HEK293T (cell line): Measurements from ENCODE around the gene NECTIN1.
"Not testable (repeated sequence)": the region's sequence is repeated elsewhere in the genome, so short reads cannot be mapped to it uniquely, and the experiment has no call there.

Experiments
- CTCF ChIA-PET: fragments of 350-600 bp; formaldehyde crosslinking; extraction: SDS; loops from one replicate; lab custom pipeline; 2021; ENCODE audit warnings: antibody characterized with exemption, inconsistent platforms; lab: Yijun Ruan, JAX
- POLR2A ChIA-PET: fragments of 350-600 bp; formaldehyde crosslinking; extraction: SDS; loops from one replicate; lab custom pipeline; 2020; ENCODE audit warnings: antibody characterized with exemption, inconsistent platforms; lab: Yijun Ruan, JAX
- DNase-seq: peaks from one replicate; pipeline ENCODE4 v3.0.0; 2012; ENCODE audit warnings: mixed read lengths; ENCODE audit errors: extremely low spot score
- ARNT ChIP-seq: fragments of 450-650 bp; IDR thresholded peaks from 2 replicates; pipeline ENCODE4 v1.6.1; 2017; ENCODE audit warnings: mild to moderate bottlenecking
- BHLHE40 ChIP-seq: fragments of 450-650 bp; IDR thresholded peaks from 2 replicates; pipeline ENCODE4 v1.6.1; 2016; ENCODE audit warnings: mild to moderate bottlenecking, moderate library complexity, borderline replicate concordance
- CTBP1 ChIP-seq: fragments of 450-650 bp; IDR thresholded peaks from 2 replicates; pipeline ENCODE4 v1.6.1; 2016; ENCODE audit warnings: borderline replicate concordance
- ELF4 ChIP-seq: fragments of 450-650 bp; IDR thresholded peaks from 2 replicates; pipeline ENCODE4 v1.6.1; 2017; ENCODE audit warnings: antibody characterized with exemption
- FOXA1 ChIP-seq: fragments of 450-650 bp; IDR thresholded peaks from 2 replicates; pipeline ENCODE4 v1.6.1; 2016; ENCODE audit warnings: mild to moderate bottlenecking
- FOXK2 ChIP-seq: fragments of 450-650 bp; IDR thresholded peaks from 2 replicates; pipeline ENCODE4 v1.6.1; 2016; ENCODE audit warnings: mild to moderate bottlenecking
- FOXM1 ChIP-seq: fragments of 450-650 bp; IDR thresholded peaks from 2 replicates; pipeline ENCODE4 v1.6.1; 2017; ENCODE audit warnings: mild to moderate bottlenecking, borderline replicate concordance
- HDGF ChIP-seq: fragments of 450-650 bp; IDR thresholded peaks from 2 replicates; pipeline ENCODE4 v1.6.1; 2017; ENCODE audit warnings: antibody characterized with exemption, borderline replicate concordance
- L3MBTL2 ChIP-seq: fragments of 450-650 bp; conservative IDR thresholded peaks from 2 replicates; pipeline ENCODE4 v1.6.1; 2016; ENCODE audit warnings: mild to moderate bottlenecking
- LEF1 ChIP-seq: fragments of 450-650 bp; IDR thresholded peaks from 2 replicates; pipeline ENCODE4 v1.6.1; 2017; ENCODE audit warnings: mild to moderate bottlenecking, borderline replicate concordance
- NFRKB ChIP-seq: fragments of 450-650 bp; IDR thresholded peaks from 2 replicates; pipeline ENCODE4 v1.6.1; 2016; ENCODE audit warnings: mild to moderate bottlenecking, moderate library complexity
- SP1 ChIP-seq: fragments of 450-650 bp; IDR thresholded peaks from 2 replicates; pipeline ENCODE4 v1.6.1; 2017
- SUZ12 ChIP-seq: fragments of 450-650 bp; IDR thresholded peaks from 2 replicates; pipeline ENCODE4 v1.6.1; 2016; ENCODE audit warnings: mild to moderate bottlenecking
- TARDBP ChIP-seq: fragments of 450-650 bp; IDR thresholded peaks from 2 replicates; pipeline ENCODE4 v1.6.1; 2016
- ZNF384 ChIP-seq: fragments of 450-650 bp; IDR thresholded peaks from 2 replicates; pipeline ENCODE4 v1.6.1; 2016
- TF ChIP-seq, protein P1 (sequence below): fragments of 450-650 bp; IDR thresholded peaks from 2 replicates; pipeline ENCODE4 v1.6.1; 2016

Gene NECTIN1

GRCh38 chr11:119599864-119600541 is 129.0 kb downstream of the NECTIN1 start:
- POLR2A ChIA-PET: no interaction called here
- DNase-seq: no peak
- CTCF ChIA-PET: no interaction called here
- TF ChIP-seq, protein P1, sequence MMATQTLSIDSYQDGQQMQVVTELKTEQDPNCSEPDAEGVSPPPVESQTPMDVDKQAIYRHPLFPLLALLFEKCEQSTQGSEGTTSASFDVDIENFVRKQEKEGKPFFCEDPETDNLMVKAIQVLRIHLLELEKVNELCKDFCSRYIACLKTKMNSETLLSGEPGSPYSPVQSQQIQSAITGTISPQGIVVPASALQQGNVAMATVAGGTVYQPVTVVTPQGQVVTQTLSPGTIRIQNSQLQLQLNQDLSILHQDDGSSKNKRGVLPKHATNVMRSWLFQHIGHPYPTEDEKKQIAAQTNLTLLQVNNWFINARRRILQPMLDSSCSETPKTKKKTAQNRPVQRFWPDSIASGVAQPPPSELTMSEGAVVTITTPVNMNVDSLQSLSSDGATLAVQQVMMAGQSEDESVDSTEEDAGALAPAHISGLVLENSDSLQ: no peak; the same call in 1 of the 2 replicates
- no peak for TF ChIP-seq LEF1

- DNase-seq: not testable (repeated sequence)
These were observed 133.1 kb downstream of the NECTIN1 start for GRCh38 chr11:119595941-119596340.

DNA sequence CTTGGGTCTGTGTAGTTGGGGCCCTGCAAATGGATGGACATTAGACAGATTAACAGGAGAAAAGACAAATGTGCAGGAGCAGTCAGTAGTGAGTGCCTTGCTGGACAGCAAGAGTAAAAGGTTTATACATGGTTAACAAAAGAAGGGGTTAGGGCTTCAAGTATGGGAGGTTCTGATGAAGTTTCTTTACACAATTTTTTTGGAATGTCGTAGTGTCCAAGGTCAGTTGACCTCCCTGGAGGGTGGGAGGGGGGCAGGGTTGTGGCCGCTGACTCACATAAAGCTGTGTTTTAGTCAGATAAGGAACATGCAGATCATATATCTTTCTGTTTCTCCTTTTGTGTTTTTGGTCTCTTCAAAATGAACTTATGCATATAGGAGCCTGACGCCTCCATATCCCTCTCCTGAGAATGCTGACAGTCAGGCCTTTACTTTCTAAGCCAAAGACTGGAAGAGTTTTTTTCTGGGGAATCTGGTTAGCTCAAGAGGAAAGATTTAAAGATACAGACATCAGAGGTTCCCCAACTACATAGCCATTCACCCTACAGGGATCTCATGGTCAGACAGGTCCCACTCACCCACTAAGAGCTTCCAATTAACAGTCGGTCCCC is 134.3 kb downstream of the NECTIN1 start:
- POLR2A ChIA-PET: interaction anchor here (1.3 kb wide), 1 partner anchor 9 kb away, joined by 7 read pairs; no protein-coding TSS in a partner anchor
- DNase-seq: no peak
- no peak for TF ChIP-seq CTBP1
- TF ChIP-seq FOXM1: no peak
- TF ChIP-seq FOXA1: no peak
- no peak for TF ChIP-seq FOXK2
- no peak for TF ChIP-seq BHLHE40
- no peak for TF ChIP-seq TARDBP
- TF ChIP-seq ARNT: no peak
- TF ChIP-seq, protein P1: no peak
- no peak for TF ChIP-seq NFRKB
- no peak for TF ChIP-seq L3MBTL2
- no peak for TF ChIP-seq ELF4
- no peak for TF ChIP-seq SP1
- no peak for TF ChIP-seq LEF1
- TF ChIP-seq HDGF: no peak
- TF ChIP-seq ZNF384: no peak
- TF ChIP-seq SUZ12: no peak
- CTCF ChIA-PET: interaction anchor here (0.9 kb wide), 1 partner anchor 8 kb away, joined by 3 read pairs; no protein-coding TSS in a partner anchor

More at GRCh38 chr11:119595941-119596340, 133.1 kb downstream of the NECTIN1 start:
- POLR2A ChIA-PET: not testable (repeated sequence)
- CTCF ChIA-PET: interaction anchor here (0.7 kb wide), 1 partner anchor 170 kb away, joined by 3 read pairs; no protein-coding TSS in a partner anchor

DNA sequence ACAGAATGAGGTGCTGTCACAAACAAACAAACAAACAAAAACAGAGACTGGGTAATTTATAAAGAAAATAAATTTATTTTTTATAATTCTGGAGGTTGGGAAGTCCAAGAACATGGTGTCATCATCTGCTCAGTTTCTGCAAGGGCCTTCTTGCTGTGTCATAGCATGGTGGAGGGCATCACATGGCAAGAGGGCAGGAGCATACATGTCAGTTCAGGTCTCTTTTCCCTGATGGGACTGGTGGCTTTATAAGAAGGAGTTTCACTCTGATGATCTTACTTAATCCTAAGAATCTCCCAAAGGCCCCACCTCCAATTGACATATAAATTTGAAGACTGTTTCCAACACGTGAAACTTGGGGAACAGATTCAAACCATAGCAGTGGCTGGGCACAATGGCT is 135.7 kb downstream of the NECTIN1 start:
- CTCF ChIA-PET: no interaction called here
- TF ChIP-seq FOXK2: no peak
- TF ChIP-seq HDGF: no peak
- TF ChIP-seq, protein P1: no peak
- TF ChIP-seq CTBP1: no peak
- no peak for TF ChIP-seq SUZ12
- no peak for TF ChIP-seq SP1
- no peak for TF ChIP-seq NFRKB
- no peak for TF ChIP-seq ELF4
- TF ChIP-seq BHLHE40: no peak
- TF ChIP-seq ARNT: no peak
- TF ChIP-seq L3MBTL2: no peak
- POLR2A ChIA-PET: no interaction called here

DNA sequence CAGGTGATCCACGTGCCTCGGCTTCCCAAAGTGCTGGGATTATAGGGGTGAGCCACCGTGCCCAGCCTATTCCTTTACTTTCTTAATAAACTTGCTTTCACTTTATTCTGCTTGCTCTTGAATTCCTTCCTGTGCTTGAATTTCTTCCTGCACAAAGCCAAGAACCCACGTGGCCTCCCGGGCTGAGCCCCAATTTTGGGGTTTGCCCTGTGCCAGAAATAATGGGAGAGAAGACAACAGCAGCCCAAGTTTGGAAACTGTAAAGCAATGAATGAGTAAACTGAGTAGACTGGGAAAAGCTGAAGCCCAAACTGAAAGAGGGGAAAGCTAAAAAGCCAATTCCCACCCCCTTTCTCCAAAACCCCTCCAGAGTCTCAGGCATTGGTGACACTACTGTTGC is 136.4 kb downstream of the NECTIN1 start:
- TF ChIP-seq BHLHE40 (no peak), HDGF (no peak), CTBP1 (no peak), L3MBTL2 (no peak), FOXK2 (no peak), FOXA1 (no peak), TARDBP (no peak), ELF4 (no peak), NFRKB (no peak)
- TF ChIP-seq, protein P1: no peak
- DNase-seq: no peak
- ChIA-PET POLR2A (no interaction called here), CTCF (no interaction called here)

More for the DNA sequence above, 135.7 kb downstream of the NECTIN1 start:
- DNase-seq: no peak

- CTCF ChIA-PET: no interaction called here
- no peak for DNase-seq
- POLR2A ChIA-PET: no interaction called here
- TF ChIP-seq FOXA1 (no peak), LEF1 (no peak), FOXK2 (no peak), NFRKB (no peak), ELF4 (no peak), ZNF384 (no peak), CTBP1 (no peak), L3MBTL2 (no peak), BHLHE40 (no peak)
These were observed 137.1 kb downstream of the NECTIN1 start for GRCh38 chr11:119591836-119592310.
